Measurements from ENCODE around the gene KSR1.
A peak's percentile ranks its signal among the peaks of the same experiment; 100 is the strongest.

DNA sequence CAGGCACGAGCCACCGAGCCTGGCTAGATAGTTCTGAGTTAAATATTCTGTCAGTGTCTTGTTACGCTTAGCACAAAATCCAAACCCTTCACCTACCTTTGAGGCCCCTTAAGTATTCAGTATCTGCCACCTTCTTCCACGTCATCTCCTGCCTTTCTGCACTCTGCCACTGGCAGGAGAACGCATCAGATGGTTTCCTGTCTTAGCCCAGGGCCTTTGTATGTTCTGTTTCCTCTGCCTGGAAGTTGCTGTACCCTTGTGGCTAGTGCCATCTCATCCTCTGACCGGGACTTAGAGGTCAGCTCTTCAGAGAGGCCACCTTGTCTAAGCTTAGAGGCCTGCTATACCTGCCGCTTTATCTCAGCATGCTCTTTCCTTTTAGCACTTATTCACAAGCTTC, 107.3 kb downstream of the KSR1 start:
- TF ChIP-seq CTCF (IDR thresholded peaks at IDR 0.05), result no peak
- TF ChIP-seq POLR2AphosphoS5 (IDR thresholded peaks at IDR 0.05; ENCODE audit: insufficient read depth in 1 of 2, low read depth in 1 of 2), result peak in 1 of 2 donors; percentile 48

Measured in vagina (tissue), 2 donors.